Fibroblast of lung (primary cell): ENCODE data around the gene PHOSPHO2.
"Not testable (repeated sequence)": the region's sequence is repeated elsewhere in the genome, so short reads cannot be mapped to it uniquely, and the experiment has no call there.

Source experiments
- EZH2 ChIP-seq: IDR thresholded peaks from 2 replicates; pipeline ENCODE4 v1.5.1; 2012; ENCODE audit warnings: low read length, control low read depth, mild to moderate bottlenecking; ENCODE audit errors: missing control alignments
- TF ChIP-seq, protein P1 (sequence below), 2 donors: IDR thresholded peaks in 1 of 2; conservative IDR thresholded peaks in 1 of 2; 1 replicate in 1 of 2; 2 replicates in 1 of 2; pipeline ENCODE4 v1.5.1; 2011 to 2012; ENCODE audit warnings: low read length in 2 of 2, control low read depth in 1 of 2, inconsistent platforms in 1 of 2, low read depth in 1 of 2, mild to moderate bottlenecking in 1 of 2

- TF ChIP-seq, protein P1, sequence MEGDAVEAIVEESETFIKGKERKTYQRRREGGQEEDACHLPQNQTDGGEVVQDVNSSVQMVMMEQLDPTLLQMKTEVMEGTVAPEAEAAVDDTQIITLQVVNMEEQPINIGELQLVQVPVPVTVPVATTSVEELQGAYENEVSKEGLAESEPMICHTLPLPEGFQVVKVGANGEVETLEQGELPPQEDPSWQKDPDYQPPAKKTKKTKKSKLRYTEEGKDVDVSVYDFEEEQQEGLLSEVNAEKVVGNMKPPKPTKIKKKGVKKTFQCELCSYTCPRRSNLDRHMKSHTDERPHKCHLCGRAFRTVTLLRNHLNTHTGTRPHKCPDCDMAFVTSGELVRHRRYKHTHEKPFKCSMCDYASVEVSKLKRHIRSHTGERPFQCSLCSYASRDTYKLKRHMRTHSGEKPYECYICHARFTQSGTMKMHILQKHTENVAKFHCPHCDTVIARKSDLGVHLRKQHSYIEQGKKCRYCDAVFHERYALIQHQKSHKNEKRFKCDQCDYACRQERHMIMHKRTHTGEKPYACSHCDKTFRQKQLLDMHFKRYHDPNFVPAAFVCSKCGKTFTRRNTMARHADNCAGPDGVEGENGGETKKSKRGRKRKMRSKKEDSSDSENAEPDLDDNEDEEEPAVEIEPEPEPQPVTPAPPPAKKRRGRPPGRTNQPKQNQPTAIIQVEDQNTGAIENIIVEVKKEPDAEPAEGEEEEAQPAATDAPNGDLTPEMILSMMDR (conservative IDR thresholded peaks at IDR 0.05 in 1 of 2, IDR thresholded peaks at IDR 0.05 in 1 of 2; ENCODE audit: low read depth in 1 of 2, low read length in 2 of 2) = not testable (repeated sequence)
- not testable (repeated sequence) for TF ChIP-seq EZH2
Measured at GRCh38 chr2:169686825-169687224, 7.4 kb upstream of the PHOSPHO2 start.
